HG03108 (cell line): ENCODE data around the gene WDR33.

Experiments
- ATAC-seq: cut with Tn5 transposase; IDR thresholded peaks from one replicate; pipeline ENCODE4 v1.9.1; 2021; ENCODE audit warnings: moderate library complexity; ENCODE audit not compliant: unreplicated experiment

Gene WDR33

DNA sequence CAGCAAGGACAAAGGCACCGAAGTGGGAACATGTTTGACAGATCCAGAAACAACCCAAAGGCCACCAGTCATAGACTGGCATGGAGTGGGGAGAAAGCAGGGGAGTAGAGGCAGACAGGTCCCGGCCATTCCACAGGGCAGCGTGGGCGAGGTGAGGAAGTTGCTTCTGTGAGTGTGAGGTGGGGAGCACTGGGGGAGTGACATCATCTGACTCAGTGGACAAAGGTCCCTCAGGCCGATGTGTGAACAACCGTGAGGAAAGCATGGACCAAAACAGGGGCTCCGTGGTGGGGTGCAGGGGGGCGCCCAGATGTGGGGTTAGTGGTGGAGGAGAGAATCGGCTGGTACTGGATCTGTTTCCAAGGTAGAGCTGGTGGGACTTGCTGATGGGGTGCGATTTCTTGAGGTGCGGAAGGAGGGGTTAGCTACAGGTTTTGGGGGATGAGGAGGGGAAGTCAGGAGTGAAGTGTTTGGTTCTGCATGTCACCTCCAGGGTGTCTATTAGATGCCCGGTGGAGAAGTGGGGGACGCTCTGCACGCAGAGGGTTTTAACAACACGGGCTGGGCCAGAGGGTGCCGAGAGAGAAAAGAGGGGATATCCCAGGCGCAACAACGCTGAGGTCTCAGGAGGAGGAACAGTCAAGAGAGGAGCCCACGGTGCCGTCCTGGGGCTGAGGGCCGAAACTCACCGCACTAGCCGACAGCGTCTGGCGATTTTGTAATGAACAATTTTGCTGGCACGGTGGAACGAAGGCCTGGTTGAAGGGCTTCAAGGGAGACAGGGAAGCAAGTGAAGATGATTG is 112.2 kb downstream of the WDR33 start:
- no peak for ATAC-seq

DNA sequence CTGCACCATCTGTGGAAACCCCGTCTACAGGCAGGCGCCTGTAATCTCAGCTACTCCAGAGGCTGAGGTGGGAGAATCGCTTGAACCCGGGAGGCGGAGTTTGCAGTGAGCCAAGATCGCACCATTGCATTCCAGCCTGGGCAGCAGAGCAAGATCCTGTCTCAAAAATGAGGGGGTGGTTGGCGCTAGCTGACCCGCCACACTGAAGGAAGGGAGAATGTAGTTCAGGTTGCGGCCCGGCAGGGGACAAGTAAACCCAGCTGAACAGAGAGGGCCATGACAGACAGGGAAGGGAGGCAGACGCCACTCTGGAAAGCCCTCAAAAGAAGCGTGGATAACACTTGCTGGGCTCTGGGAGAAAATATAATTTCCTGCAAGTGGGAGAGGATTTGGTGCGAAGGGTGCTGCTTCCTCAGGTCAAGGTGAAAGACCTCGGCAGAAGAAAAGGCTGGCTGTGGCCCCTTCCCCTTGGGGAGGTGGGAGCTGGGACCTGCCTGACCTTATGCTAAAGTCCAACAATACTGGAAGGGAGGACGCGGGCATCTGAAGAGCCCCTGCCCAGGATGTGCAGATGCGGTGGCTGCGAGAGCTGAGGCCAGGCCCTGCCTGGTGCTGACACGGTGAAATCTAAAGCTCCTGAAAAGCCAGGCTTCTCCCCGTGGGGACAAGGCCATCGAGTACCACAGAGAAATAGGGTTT is 113.3 kb downstream of the WDR33 start:
- ATAC-seq: no peak

DNA sequence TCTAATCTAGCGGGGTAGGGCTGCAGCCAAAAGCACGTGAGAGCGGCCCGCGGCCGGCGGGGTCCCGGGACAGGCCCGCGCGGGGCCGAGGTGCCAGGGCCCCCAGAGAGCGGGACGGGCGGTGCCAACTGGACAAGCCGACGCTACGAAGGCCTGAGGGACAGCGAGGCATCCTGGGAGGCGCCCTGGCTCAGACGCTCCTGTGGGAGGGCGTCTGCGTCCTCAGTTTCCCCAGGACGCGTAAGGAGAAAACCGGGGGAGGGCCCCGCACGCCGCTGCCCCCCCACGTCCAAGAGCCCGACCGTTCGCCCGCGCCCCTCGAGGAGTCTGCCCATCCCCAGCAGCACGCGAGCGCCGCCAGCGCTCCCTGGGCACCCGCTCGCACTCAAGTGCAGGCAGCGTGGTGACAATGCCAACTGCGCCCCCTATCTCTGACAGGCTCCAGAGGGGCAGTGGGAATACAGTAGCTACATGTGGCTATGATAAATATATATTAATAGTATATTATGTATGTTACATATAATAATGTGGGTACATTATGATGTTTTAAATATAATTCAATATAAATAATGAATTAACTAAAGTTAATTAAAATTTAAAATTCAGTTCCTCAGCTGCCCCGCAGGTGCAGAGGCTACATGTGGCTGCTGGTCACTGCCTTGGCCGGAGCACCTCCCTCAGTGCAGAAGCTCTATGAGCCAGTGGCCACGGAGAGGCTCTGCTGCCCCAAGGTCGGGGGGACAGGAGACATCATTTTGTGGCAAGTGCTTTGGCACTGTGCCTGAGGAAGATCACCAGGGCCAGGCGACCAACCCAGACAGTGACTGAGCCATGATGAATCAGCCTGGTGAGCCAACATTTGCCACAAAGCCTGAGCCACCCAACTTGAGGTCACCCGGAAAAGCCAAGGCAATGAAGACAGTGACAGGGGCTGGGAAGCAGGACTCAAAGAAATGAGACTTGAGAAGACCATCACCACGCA is 115.2 kb downstream of the WDR33 start:
- ATAC-seq: no peak

DNA sequence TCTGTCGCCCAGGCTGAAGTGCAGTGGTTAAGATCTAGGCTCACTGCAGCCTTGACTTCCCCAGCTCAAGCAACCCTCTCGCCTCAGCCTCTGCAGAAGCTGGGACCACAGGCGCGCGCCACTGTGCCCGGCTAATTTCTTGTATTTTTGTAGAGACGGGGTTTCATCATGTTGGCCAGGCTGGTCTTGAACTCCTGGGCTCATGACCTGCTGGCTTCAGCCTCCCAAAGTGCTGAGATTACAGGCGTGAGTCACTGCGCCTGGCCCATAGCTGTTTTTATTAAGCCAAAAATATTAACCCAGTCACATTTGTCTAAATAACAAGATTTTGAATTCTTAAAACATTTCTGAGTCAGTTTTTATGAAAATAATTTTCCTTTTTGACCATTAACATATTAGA is 116.0 kb downstream of the WDR33 start:
- ATAC-seq: no peak

DNA sequence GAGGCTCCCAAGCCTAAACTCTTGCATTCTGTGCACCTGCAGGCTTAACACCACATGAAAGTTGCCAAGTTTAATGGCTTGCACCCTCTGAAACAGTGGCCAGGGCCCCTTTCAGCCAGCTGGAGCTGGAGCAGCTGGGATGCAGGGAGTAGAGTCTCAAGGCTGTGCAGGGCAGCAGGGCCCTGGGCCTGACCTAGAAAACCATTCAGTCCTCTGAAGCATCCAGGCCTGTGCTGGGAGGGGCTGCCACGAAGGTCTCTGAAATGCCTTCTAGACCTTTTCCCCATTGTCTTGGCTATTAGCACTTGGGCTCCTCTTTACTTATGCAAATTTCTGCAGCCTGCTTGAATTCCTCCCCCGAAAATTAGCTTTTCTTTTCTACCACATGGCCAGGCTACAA is 120.3 kb downstream of the WDR33 start:
- ATAC-seq: no peak

DNA sequence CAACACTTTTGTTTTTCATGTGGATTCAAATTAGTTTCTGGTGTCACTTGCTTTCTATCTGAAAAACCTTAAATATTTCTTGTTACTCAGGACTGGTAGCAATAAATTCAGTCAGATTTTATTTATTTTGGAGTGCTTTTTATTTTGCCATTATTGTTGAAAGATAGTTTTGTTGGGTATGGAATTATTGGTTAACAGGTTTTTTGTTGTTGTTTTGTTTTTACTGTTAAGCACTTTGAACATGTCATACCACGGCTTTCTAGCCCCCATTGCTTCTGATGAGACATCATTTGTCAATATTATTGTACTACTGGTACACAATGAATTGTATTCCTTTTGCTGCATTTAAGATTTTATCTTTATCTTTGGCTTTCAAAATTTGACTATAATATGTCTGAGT is 122.6 kb downstream of the WDR33 start:
- ATAC-seq: no peak

DNA sequence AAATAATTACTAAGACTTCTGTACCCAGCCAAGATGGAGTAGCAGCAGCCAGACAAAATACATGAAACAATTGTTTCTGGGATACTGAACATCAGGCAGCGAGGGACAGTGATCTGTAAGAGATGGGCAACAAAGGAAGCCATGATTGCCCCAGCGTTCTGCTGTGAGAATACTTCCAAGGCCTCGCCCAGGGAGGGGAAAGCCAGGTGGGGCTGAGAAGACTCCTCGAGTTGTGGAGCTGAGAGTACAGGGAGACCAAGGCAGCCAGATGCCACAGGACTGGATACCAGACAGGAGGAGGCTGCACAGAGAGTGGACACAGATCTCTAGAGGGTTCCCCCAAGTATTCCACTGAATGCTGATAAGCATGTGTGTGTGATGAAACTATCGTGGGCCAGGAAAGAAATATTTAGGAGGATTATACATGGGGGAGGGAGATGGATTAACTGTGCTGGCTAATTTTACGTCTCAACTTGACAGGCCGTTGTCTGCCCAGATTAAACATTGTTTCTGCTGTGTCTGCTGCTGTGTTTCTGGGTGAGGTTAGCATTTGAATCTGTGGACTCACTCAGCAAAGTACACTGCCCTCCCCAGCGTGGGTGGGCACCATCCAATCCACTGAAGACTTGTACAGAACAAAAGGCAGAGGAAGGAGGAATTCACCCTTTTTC is 125.4 kb downstream of the WDR33 start:
- no peak for ATAC-seq

DNA sequence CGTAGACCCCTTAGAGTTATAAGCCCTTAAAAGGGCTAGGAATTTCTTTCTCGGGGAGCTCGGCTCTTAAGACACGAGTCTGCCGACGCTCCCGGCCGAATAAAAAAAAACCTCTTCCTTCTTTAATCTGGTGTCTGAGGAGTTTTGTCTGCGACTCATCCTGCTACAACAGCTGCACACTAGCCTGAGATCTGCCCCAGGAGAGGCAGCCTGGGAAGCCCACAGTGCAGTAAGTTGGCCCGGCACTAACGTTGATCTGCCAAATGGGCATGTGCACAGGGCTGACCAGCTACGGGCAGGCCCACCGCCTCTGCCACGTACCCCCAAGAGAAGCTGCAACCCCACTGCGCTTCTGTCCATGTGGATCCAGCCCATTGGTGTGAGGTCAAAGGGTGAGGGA is 127.2 kb downstream of the WDR33 start:
- no peak for ATAC-seq

DNA sequence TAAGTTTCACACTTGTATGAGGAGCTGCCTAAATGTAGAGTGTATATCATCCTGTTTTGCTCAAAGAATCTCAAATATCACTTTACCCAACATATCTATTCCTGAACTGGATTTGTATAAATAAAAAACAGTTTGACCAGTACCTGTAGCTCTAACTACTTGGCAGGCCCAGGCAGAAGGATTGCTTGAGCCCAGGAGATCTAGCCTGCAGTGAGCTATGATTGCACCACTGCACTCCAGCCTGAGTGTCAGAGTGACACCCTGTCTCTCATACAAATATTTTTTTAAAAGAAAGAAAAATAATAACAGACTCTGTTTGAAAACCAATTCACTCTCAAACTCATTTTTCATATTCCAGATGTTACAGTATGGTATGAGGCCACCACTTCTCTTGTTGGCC is 127.9 kb downstream of the WDR33 start:
- ATAC-seq: no peak

DNA sequence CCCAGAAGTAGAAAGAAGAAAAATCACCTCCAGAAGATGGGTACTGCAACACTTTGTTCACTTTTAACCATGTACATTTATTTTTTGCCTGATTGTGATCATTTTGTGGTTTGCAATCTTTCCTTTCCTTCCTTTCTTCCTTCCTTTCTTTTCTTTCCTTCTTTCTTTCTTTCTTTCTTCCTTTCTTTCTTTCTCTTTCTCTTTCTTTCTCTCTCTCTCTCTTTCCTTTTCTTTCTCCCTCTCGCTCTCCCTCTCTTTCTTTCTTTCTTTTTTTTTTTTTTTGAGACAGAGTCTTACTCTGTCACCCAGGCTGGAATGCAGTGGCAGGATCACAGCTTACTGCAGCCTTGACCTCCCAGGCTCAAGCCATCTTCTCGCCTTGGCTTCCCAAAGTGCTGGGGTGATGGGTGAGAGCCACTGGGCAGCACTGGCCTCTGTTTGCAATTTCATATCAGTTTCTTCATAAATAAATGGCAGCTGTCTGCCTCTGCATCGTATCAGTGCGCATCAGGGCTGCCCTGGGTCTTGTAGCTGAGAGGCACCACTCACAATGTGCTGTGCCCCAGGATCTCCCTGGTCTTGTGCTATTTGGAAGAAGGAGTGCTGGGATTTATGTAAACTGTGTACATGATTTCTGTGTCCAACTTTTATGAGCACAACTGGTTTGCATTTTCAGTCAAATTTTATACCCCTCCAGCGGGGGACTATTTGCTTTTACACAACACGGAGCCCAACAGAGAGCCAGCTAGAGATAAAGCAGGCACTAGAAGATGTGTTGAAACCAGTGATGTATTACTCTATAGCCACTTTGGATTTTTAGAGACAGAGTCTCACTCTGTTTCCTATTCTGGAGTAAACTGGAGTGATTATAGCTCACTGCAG is 128.8 kb downstream of the WDR33 start:
- ATAC-seq: no peak

DNA sequence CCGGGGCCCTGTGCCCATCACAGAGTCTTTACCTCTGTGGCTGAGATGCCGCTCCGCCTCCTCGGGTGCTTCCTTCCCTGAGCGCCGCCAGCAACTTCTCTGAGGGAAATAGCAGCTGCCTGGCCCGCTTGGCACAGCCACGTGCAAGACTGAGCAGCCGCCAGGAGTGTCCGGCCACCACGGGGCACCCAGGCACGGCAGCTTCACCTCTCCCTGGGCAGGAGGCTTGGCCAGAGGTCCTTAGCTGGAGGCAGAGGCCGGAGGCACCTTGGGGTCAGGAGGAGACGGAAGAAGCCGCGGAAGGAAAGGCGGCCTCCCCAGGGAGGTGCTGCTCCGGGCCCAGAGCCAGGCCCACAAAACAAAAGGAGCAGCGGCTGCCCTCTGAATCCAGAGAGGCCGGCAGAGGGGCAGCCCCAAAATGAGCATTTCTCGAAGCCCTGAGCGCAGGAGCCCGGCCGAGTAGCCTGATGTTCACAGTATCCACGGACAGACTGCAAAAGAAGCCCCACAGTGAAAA is 129.6 kb downstream of the WDR33 start:
- no peak for ATAC-seq

DNA sequence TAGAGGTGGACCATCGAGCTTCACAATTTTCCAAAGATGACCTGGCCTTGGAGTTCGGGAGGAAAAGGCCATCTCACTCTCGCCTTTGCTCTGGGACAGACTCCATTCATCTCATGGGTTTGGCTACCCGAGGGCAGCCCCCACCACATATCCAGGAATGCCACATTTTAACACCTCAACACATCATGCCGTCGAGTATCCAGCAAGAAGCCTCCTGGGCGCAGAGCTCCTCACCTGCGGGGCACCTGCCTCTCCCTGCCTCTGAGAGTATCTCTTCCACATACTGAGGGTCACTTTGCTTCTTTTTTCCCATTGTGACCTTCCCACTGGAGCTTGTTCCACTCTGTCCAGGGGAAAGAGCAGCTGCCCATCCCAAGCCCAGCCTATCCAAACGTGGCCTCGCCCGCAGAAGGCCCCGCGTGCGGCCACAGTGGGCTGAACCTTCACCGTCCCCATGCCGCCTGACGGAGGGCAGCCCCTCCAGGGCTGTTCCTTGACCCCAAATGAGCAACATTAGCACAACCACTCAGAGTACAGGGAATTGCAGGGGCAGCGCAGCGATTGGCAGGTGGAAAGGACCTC is 130.2 kb downstream of the WDR33 start:
- ATAC-seq: no peak

DNA sequence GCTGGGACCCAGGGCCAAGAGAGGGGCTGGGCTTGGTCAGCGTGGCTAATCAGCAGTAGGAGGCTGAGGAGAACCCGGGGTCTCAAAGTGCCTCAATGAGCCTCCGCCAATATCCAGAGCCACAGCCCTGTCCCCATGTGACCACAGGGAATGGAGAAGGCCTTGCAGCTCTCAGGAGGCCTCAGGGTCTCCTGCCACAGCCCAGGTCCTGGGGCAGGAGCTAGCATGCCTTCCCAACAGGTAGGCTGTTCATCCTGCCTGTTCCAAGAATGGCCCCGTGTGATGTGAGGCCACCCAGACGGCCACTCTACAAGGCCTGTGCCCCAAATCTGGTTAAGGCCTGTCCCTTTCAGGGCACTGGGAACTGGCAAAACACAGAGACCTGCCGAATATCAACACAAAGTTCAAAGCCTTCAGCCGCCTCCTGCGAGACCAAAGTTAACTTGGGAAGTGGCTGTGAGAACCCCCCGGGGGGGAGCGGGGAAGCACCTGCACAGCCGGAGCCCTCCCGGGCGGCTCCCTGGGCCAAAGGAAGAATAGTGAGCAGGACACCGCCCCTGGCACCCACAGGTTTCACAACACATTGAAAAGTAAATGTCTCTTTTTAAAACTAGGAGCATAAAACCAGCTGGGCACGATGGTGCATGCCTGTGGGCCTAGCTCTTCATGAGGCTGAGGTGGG is 131.2 kb downstream of the WDR33 start:
- no peak for ATAC-seq

DNA sequence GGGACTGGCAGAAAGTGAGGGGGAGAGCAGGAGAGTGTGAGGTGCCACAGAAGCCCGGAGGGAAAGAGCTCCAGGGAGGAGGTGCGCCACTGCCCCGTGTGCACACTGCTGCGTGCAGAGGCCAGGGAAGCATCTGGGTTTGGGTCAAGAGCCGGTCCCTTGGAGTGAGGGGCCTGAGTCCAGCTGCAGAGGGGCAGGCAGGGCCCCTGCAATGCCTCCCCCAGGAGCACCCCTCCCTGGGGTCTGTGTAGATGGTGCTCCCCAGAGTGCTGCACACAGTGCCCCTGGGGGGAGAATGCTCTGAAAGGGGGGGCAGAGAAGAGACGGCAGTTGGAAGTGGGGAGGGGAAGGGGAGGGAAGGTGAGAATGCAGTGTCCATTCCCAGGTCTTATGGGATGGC is 132.0 kb downstream of the WDR33 start:
- ATAC-seq: no peak

DNA sequence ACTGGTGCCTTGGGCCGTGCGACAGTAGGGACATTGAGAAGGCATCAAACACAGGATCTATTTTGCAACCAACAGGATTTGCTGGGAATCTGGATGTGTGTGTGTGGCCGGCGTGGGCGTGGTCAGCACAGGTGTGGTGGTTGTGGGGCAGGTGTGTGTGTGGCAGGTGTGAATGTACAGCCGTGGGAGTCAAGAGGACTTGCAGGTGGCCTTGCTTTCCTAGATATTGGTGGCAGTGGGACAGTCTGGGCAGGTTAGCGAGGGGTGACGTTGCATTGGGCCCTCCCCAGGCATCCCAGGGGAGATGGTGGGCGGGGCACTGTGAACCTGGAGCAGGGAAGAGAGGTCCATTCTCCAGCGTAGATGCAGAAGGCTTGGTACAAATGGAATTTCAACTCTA is 132.4 kb downstream of the WDR33 start:
- ATAC-seq: no peak

DNA sequence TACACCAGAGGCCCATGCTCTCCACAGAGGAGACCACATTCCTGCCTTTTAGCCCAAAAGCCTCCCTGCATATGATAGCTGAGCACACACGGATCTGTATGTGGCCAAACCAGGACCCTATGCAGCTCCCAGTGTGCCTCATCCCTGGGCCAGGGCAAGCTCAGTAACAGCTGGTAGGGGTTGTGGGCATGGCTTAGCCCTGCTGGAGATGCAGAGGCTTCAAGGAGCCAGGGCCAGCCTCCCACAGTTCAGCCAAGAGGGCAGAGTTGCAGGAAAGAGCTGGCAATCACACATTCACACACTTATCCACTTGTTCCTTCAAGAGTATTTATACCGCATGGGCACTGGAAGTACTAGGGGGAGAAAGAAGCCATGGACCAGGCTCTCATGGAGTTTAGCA is 134.1 kb downstream of the WDR33 start:
- ATAC-seq: no peak

DNA sequence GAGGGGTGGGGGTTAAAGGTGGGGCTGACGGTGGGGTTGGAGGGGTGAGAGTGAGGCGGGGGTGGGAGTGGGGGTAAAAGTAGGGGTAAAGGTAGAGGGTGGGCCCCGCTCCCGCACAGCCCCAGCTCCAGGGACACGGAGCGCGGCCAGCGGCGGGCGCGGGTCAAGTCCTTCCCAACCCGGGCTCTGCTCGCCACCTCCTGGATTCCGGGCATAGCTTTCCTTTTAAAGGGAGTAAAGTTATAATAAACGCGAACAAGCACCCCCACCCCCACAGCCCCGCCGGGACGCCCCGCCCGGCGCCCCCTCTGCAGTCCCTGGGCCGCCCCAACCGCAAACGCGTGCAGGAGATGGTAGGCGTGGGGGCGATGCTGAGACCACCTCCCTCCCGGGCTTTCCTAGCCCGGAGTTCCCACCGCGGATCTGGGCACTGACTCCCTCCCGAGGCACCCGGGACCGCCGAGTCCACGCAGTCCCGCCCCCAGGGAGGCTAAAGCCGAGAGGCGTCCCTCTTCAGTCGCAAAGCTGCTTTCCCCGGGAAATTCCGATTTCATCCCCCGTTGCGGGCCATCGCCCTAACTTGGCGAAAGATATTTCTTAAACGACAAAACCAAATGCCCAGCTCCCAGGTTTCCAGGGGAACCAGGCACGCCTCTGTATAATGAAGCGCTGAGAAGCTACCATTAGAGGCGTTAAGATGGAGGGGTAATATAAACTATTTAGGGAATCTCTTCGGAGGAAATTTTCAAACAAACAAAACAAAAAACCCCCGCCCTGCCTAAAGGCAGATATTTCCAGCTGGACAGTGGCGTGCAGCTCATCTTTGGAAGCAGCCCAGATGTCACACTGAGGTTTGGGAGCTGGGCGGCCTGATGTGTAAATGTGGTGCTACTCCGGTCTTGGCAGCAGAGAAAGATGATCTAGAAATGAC is 135.4 kb downstream of the WDR33 start, which contains the start of gene LIMS2:
Gene LIMS2 (minus strand): TSS at position 200 of the 931 bp plus-strand sequence. CDS start 506 bp downstream, outside the sequence.
- ATAC-seq: no peak
